ENCODE measurements around the gene SLC5A10. TPM values are rescaled to one million over a fixed set of nuclear protein-coding genes. Genes with fewer than 3 reads are reported as not detected.
"Not testable (repeated sequence)": the region's sequence is repeated elsewhere in the genome, so short reads cannot be mapped to it uniquely, and the experiment has no call there.

Gene SLC5A10
- total RNA-seq, 1 experiment from 2014 or later = not detected

- in situ Hi-C loops (cut with HindIII; ENCODE audit: low pct_unique_long_range_greater_than_20kb, low sequenced_read_pairs); H3K27me3 ChIP-seq (ENCODE audit: control insufficient read depth, insufficient read depth, low read length); H3K4me1 ChIP-seq (ENCODE audit: control insufficient read depth, insufficient read depth, low read length); H3K9me3 ChIP-seq (ENCODE audit: control insufficient read depth, insufficient read depth, low read depth, low read length); BruUV-seq (replicated peaks); DNase-seq (ENCODE audit: low read depth, low spot score); ATAC-seq; intact Hi-C loops (cut with micrococcal nuclease; ENCODE audit: unreplicated experiment); POLR2A ChIA-PET; H3K36me3 ChIP-seq (ENCODE audit: control insufficient read depth, insufficient read depth, low read length); H3K4me3 ChIP-seq (ENCODE audit: low read depth in 2 of 2, low read length in 2 of 2); H3K27ac ChIP-seq (ENCODE audit: low read length); CTCF ChIA-PET: not testable (repeated sequence)
Observed at GRCh38 chr17:19048826-19049225, 96.9 kb downstream of the SLC5A10 start.

- DNase-seq (ENCODE audit: low read depth, low spot score); H3K27me3 ChIP-seq (ENCODE audit: control insufficient read depth, insufficient read depth, low read length); intact Hi-C loops (cut with micrococcal nuclease; ENCODE audit: unreplicated experiment); H3K4me3 ChIP-seq (ENCODE audit: low read depth in 2 of 2, low read length in 2 of 2); H3K9me3 ChIP-seq (ENCODE audit: control insufficient read depth, insufficient read depth, low read depth, low read length); H3K36me3 ChIP-seq (ENCODE audit: control insufficient read depth, insufficient read depth, low read length); H3K4me1 ChIP-seq (ENCODE audit: control insufficient read depth, insufficient read depth, low read length); POLR2A ChIA-PET; in situ Hi-C loops (cut with HindIII; ENCODE audit: low pct_unique_long_range_greater_than_20kb, low sequenced_read_pairs); CTCF ChIA-PET; BruUV-seq (replicated peaks); H3K27ac ChIP-seq (ENCODE audit: low read length): not testable (repeated sequence)
- peak; percentile 89 for ATAC-seq
Observed at GRCh38 chr17:19055447-19055846, 103.5 kb downstream of the SLC5A10 start.

- H3K4me3 ChIP-seq (ENCODE audit: low read depth in 2 of 2, low read length in 2 of 2); in situ Hi-C loops (cut with HindIII; ENCODE audit: low pct_unique_long_range_greater_than_20kb, low sequenced_read_pairs); CTCF ChIA-PET; BruUV-seq (replicated peaks); H3K9me3 ChIP-seq (ENCODE audit: control insufficient read depth, insufficient read depth, low read depth, low read length); DNase-seq (ENCODE audit: low read depth, low spot score); H3K27ac ChIP-seq (ENCODE audit: low read length); H3K4me1 ChIP-seq (ENCODE audit: control insufficient read depth, insufficient read depth, low read length); POLR2A ChIA-PET; intact Hi-C loops (cut with micrococcal nuclease; ENCODE audit: unreplicated experiment); H3K27me3 ChIP-seq (ENCODE audit: control insufficient read depth, insufficient read depth, low read length); H3K36me3 ChIP-seq (ENCODE audit: control insufficient read depth, insufficient read depth, low read length): not testable (repeated sequence)
- ATAC-seq = peak; percentile 22
Observed at GRCh38 chr17:19062009-19062717, 110.2 kb downstream of the SLC5A10 start.

- in situ Hi-C loops (cut with HindIII; ENCODE audit: low pct_unique_long_range_greater_than_20kb, low sequenced_read_pairs); DNase-seq (ENCODE audit: low read depth, low spot score); intact Hi-C loops (cut with micrococcal nuclease; ENCODE audit: unreplicated experiment); H3K4me1 ChIP-seq (ENCODE audit: control insufficient read depth, insufficient read depth, low read length); H3K27me3 ChIP-seq (ENCODE audit: control insufficient read depth, insufficient read depth, low read length); H3K36me3 ChIP-seq (ENCODE audit: control insufficient read depth, insufficient read depth, low read length); H3K4me3 ChIP-seq (ENCODE audit: low read depth in 2 of 2, low read length in 2 of 2); H3K27ac ChIP-seq (ENCODE audit: low read length); CTCF ChIA-PET; POLR2A ChIA-PET; H3K9me3 ChIP-seq (ENCODE audit: control insufficient read depth, insufficient read depth, low read depth, low read length): not testable (repeated sequence)
- peak; percentile 95 for ATAC-seq
- BruUV-seq (replicated peaks) = TSS peak; percentile 99
Observed at GRCh38 chr17:19062718-19063325, 110.9 kb downstream of the SLC5A10 start.

- intact Hi-C loops (cut with micrococcal nuclease; ENCODE audit: unreplicated experiment); H3K27ac ChIP-seq (ENCODE audit: low read length); H3K27me3 ChIP-seq (ENCODE audit: control insufficient read depth, insufficient read depth, low read length); H3K9me3 ChIP-seq (ENCODE audit: control insufficient read depth, insufficient read depth, low read depth, low read length); H3K36me3 ChIP-seq (ENCODE audit: control insufficient read depth, insufficient read depth, low read length); in situ Hi-C loops (cut with HindIII; ENCODE audit: low pct_unique_long_range_greater_than_20kb, low sequenced_read_pairs); POLR2A ChIA-PET; CTCF ChIA-PET; H3K4me3 ChIP-seq (ENCODE audit: low read depth in 2 of 2, low read length in 2 of 2); H3K4me1 ChIP-seq (ENCODE audit: control insufficient read depth, insufficient read depth, low read length); DNase-seq (ENCODE audit: low read depth, low spot score): not testable (repeated sequence)
- TF ChIP-seq POLR2AphosphoS5 (IDR thresholded peaks at IDR 0.05; ENCODE audit: low read depth, low read length) = peak; percentile 75
- TSS peak; percentile 100 for BruUV-seq (replicated peaks)
- peak; percentile 76 for ATAC-seq
Observed at GRCh38 chr17:19063326-19063956, 111.5 kb downstream of the SLC5A10 start.

GRCh38 chr17:19064378-19064777 is 112.4 kb downstream of the SLC5A10 start:
- CTCF ChIA-PET; in situ Hi-C loops (cut with HindIII; ENCODE audit: low pct_unique_long_range_greater_than_20kb, low sequenced_read_pairs); DNase-seq (ENCODE audit: low read depth, low spot score); H3K4me3 ChIP-seq (ENCODE audit: low read depth in 2 of 2, low read length in 2 of 2); H3K27ac ChIP-seq (ENCODE audit: low read length); intact Hi-C loops (cut with micrococcal nuclease; ENCODE audit: unreplicated experiment); H3K4me1 ChIP-seq (ENCODE audit: control insufficient read depth, insufficient read depth, low read length); ATAC-seq; H3K9me3 ChIP-seq (ENCODE audit: control insufficient read depth, insufficient read depth, low read depth, low read length); H3K27me3 ChIP-seq (ENCODE audit: control insufficient read depth, insufficient read depth, low read length); BruUV-seq (replicated peaks); POLR2A ChIA-PET; H3K36me3 ChIP-seq (ENCODE audit: control insufficient read depth, insufficient read depth, low read length): not testable (repeated sequence)

GRCh38 chr17:19070318-19071168 is 118.6 kb downstream of the SLC5A10 start:
- in situ Hi-C loops (cut with HindIII; ENCODE audit: low pct_unique_long_range_greater_than_20kb, low sequenced_read_pairs); intact Hi-C loops (cut with micrococcal nuclease; ENCODE audit: unreplicated experiment); H3K36me3 ChIP-seq (ENCODE audit: control insufficient read depth, insufficient read depth, low read length); BruUV-seq (replicated peaks); H3K27me3 ChIP-seq (ENCODE audit: control insufficient read depth, insufficient read depth, low read length); POLR2A ChIA-PET; H3K4me1 ChIP-seq (ENCODE audit: control insufficient read depth, insufficient read depth, low read length); CTCF ChIA-PET; H3K9me3 ChIP-seq (ENCODE audit: control insufficient read depth, insufficient read depth, low read depth, low read length); H3K4me3 ChIP-seq (ENCODE audit: low read depth in 2 of 2, low read length in 2 of 2); DNase-seq (ENCODE audit: low read depth, low spot score); H3K27ac ChIP-seq (ENCODE audit: low read length): not testable (repeated sequence)
- peak; percentile 97 for ATAC-seq

All from Panc1 (cell line).